Measurements from ENCODE around the gene FAM124A.

The FAM124A gene, protein sequence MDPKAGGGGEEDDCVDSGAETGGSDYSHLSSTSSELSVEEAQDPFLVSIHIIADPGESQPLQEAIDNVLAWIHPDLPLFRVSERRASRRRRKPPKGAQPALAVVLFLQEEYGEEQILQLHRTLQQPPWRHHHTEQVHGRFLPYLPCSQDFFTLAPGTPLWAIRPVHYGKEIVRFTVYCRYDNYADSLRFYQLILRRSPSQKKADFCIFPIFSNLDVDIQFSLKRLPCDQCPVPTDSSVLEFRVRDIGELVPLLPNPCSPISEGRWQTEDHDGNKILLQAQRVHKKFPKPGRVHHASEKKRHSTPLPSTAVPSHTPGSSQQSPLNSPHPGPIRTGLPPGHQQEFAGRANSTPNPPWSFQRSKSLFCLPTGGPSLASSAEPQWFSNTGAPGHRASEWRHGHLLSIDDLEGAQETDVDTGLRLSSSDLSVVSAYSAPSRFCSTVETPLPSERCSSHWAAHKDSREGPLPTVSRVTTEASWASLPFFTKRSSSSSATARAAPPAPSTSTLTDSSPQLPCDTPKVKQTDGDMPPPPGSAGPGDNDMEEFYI

DNA sequence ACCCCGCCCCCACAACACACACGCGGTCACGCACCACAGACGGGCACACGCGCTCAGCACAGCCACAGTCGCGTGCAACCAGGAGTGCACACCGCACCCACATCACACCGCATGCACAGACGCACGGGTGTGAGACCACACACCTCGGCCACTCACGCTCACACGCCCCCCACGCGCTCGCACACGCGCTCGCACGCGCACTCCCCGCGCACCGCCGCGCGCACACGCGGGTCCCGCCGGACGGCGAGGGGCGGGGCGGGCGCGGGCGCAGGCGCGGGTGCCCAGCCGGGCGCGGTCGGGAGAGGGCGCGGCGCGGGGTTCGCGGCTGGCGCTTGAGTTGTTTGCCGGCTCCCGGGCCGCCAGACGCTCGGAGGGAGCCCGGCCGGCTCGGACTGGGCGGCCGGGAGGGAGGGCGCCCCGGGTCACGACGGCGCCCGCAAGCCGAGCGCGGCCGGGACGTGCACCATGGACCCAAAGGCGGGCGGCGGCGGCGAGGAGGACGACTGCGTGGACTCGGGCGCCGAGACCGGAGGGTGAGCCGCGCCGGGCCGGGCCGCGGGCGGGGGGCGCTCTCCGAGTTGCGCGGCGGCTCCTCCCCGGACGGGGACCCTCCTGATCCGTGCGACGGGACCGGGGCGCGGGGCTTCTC lies at the start of gene FAM124A:
Gene FAM124A, plus strand, starts transcription at position 362 of the 649 bp plus-strand sequence. Its CDS starts 104 bp downstream, at position 466.
- TF ChIP-seq, protein P1, sequence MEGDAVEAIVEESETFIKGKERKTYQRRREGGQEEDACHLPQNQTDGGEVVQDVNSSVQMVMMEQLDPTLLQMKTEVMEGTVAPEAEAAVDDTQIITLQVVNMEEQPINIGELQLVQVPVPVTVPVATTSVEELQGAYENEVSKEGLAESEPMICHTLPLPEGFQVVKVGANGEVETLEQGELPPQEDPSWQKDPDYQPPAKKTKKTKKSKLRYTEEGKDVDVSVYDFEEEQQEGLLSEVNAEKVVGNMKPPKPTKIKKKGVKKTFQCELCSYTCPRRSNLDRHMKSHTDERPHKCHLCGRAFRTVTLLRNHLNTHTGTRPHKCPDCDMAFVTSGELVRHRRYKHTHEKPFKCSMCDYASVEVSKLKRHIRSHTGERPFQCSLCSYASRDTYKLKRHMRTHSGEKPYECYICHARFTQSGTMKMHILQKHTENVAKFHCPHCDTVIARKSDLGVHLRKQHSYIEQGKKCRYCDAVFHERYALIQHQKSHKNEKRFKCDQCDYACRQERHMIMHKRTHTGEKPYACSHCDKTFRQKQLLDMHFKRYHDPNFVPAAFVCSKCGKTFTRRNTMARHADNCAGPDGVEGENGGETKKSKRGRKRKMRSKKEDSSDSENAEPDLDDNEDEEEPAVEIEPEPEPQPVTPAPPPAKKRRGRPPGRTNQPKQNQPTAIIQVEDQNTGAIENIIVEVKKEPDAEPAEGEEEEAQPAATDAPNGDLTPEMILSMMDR (IDR thresholded peaks at IDR 0.05; ENCODE audit: borderline replicate concordance, insufficient read depth, low read depth, low read length), result peak; percentile 36; the same call in 1 of the 2 replicates
- peak within 1 kb of the TSS; percentile 53 for H3K4me3 ChIP-seq (ENCODE audit: low read depth, low read length)

DNA sequence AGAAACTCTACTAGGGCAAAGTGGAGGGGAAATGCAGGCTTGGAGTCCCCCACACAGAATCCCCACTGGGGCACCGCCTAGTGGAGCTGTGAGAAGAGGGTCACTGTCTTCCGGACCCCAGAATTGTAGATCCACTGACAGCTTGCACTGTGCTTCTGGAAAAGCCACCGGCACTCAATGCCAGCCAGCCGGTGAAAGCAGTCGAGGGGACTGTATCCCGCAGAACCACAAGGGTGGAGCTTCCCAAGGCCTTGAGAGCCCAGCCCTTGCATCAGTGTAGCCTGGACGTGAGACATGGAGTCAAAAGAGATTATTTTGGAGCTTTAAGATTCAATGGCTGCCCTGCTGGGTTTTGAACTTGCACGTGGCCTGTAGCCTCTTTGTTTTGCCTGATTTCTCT lies 47.2 kb upstream of the FAM124A start:
- TF ChIP-seq, protein P1 (IDR thresholded peaks at IDR 0.05; ENCODE audit: borderline replicate concordance, insufficient read depth, low read depth, low read length), result no peak
- H3K4me3 ChIP-seq (ENCODE audit: low read depth, low read length), result no peak overlapping the region

DNA sequence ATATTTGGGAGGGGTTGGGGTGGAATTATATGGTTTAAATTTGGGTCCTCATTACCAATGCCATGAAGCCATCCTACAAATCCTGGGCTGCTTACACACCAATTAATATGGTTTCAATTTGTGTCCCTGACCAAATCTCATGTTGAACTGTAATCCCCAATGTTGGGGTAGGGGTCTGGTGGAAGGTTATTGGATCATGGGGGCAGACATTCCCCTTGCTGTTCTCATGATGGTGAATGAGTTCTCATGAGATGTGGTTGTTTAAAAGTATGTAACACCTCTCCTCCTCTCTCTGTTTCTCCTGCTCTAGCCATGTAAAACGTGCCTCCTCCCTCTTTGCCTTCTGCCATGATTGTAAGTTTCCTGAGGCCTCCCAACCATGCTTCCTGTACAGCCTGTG lies 46.6 kb upstream of the FAM124A start:
- H3K4me3 ChIP-seq (ENCODE audit: low read depth, low read length), result no peak overlapping the region
- TF ChIP-seq, protein P1 (IDR thresholded peaks at IDR 0.05; ENCODE audit: borderline replicate concordance, insufficient read depth, low read depth, low read length), result no peak

DNA sequence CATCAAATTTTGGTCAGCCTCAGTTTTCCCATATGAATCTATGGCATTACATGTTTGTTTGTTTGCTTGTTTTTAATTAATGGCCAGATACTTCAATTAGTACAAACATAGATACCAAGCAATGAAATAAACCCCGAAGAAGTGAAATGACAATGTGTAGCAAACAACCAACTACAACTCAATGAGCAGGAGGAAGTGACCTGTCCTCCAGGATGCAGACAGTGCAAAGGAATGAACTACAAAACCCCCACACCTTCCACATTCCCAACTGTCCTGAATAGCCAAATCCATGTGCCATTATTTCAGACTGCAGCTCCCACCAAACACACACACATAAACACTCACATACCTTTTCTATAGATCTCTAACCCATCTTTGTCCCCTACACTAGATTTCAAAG lies 45.0 kb upstream of the FAM124A start:
- no peak overlapping the region for H3K4me3 ChIP-seq (ENCODE audit: low read depth, low read length)
- TF ChIP-seq, protein P1 (IDR thresholded peaks at IDR 0.05; ENCODE audit: borderline replicate concordance, insufficient read depth, low read depth, low read length), result no peak

DNA sequence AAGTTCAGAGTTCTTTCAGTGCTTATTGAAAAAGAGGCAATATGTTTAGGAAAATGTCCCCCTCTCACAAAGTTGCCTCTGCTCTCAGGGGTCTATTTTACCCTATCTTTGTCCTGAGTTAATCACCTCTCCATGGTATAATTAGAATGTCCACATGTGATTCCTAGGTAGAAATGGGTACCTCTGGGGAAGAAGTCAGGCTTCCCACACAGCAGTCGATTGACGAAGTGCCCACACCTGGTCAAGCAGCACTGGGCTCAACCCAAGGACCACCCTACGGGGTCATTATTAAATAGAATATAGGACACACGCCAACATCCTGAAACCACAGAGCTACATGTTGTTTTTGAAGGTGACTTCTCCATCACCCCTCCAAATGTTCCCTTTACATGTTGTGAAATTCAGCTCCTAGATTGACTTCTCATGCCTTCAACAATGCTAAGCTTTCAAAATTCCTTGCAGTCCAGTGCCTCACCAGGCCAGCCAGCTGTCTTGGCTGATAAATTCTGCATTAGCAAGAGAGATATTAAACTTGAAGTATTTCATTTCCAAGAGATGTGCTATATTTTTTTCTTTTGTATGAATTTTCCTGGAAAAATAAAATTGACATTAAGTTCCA lies 43.6 kb upstream of the FAM124A start:
- no peak overlapping the region for H3K4me3 ChIP-seq (ENCODE audit: low read depth, low read length)
- TF ChIP-seq, protein P1 (IDR thresholded peaks at IDR 0.05; ENCODE audit: borderline replicate concordance, insufficient read depth, low read depth, low read length), result no peak

DNA sequence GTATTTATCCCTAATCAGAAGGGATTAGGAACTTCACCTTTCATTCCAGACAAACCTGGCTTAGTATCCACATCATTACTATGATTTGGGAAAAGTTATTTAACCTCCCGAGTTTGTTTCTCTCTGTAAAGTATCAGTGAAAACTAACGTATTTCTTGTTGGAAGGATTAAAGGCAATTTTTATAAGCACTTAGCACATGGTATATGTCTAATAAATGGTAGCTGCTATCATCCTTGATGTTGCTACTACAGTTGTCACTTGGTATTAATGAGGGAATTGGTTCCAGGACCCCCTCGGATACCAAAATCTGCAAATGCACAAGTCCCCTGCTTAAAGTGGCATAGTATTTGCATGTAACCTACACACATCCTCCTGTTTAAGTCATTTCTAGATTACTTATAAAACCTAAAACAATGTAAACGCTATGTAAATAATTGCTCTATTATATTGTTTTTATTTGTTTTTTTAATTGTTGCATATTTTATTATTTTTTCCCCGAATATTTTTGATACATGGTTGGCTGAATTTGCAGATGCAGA lies 42.7 kb upstream of the FAM124A start:
- TF ChIP-seq, protein P1 (IDR thresholded peaks at IDR 0.05; ENCODE audit: borderline replicate concordance, insufficient read depth, low read depth, low read length), result no peak
- H3K4me3 ChIP-seq (ENCODE audit: low read depth, low read length), result no peak overlapping the region

Measured in GM12875 (cell line).